ENCODE results near the gene KDM8. TPM values are rescaled to one million over a fixed set of nuclear protein-coding genes. Genes with fewer than 3 reads are reported as not detected.

KDM8 gene
- total RNA-seq, 1 experiment from 2014 or later, result 5.3 TPM

- H3K27ac ChIP-seq (ENCODE audit: low read depth, low read length), result no peak overlapping the region
- H3K79me2 ChIP-seq (ENCODE audit: insufficient read depth, low read length), result no peaks in the 10 kb centered on the region
- H3K9ac ChIP-seq (ENCODE audit: low read length), result no peak overlapping the region
- ATAC-seq (no peak), DNase-seq (ENCODE audit: low read depth, low spot score) (no peak)
- H3K9me3 ChIP-seq (ENCODE audit: control insufficient read depth in 1 of 2, insufficient read depth in 1 of 2, low read depth in 1 of 2, low read length in 2 of 2), result no peaks in the 10 kb centered on the region
- POLR2A ChIA-PET, result no interaction called here
- no peak overlapping the region for H3K4me2 ChIP-seq (ENCODE audit: low read length)
- peaks cover 8 to 14% of the 10 kb centered on the region in 2 experiments; a peak in 3 of 4 replicates for H3K4me1 ChIP-seq (ENCODE audit: control insufficient read depth in 1 of 2, insufficient read depth in 2 of 2, low read length in 2 of 2)
- CTCF ChIA-PET, result interaction anchor here (1.5 kb wide), 1 partner anchor 139 kb away, joined by 3 read pairs; no protein-coding TSS in a partner anchor
- no peaks in the 10 kb centered on the region for H3K9me2 ChIP-seq (ENCODE audit: insufficient read depth)
- TF ChIP-seq YY1 (IDR thresholded peaks at IDR 0.05; ENCODE audit: extremely low read depth, insufficient replicate concordance, low read depth, low read length) (no peak), SP1 (IDR thresholded peaks at IDR 0.05; ENCODE audit: low read depth) (no peak), EGR1 (IDR thresholded peaks at IDR 0.05; ENCODE audit: low read depth) (no peak), CBX3 (IDR thresholded peaks at IDR 0.05; ENCODE audit: low read depth) (no peak), SRF (IDR thresholded peaks at IDR 0.05; ENCODE audit: low read depth) (no peak), SIN3A (IDR thresholded peaks at IDR 0.05; ENCODE audit: low read depth) (no peak), EZH2phosphoT487 (IDR thresholded peaks at IDR 0.05; ENCODE audit: borderline replicate concordance) (no peak), RAD21 (IDR thresholded peaks at IDR 0.05; ENCODE audit: low read depth) (no peak), JUND (IDR thresholded peaks at IDR 0.05) (no peak), REST (IDR thresholded peaks at IDR 0.05; ENCODE audit: low read depth) (no peak), MAX (IDR thresholded peaks at IDR 0.05) (no peak), CTCF (IDR thresholded peaks at IDR 0.05 in 2 of 3, conservative IDR thresholded peaks at IDR 0.05 in 1 of 3; ENCODE audit: borderline replicate concordance in 1 of 3, insufficient read depth in 1 of 3, low read depth in 2 of 3, low read length in 2 of 3) (no peak), ELF1 (IDR thresholded peaks at IDR 0.05; ENCODE audit: borderline replicate concordance, low read depth) (no peak), CEBPB (IDR thresholded peaks at IDR 0.05; ENCODE audit: low read depth) (no peak), FOSL1 (IDR thresholded peaks at IDR 0.05; ENCODE audit: low read depth) (no peak), EZH2 (IDR thresholded peaks at IDR 0.05) (no peak), ZFX (IDR thresholded peaks at IDR 0.05) (no peak), ATF3 (IDR thresholded peaks at IDR 0.05) (no peak)
- intact Hi-C loops (cut with micrococcal nuclease), result no loop called here
- RAD21 ChIA-PET (ENCODE audit: low non-redundant PET in 1 of 2, low total read pairs in 2 of 2, uncharacterized antibody in 2 of 2, unreplicated experiment in 2 of 2), result no interaction called here
- H2AFZ ChIP-seq (ENCODE audit: low read depth, low read length, poor library complexity, severe bottlenecking), result no peak overlapping the region
- no peak overlapping the region for H3K4me3 ChIP-seq (replicated peaks in 1 of 2; ENCODE audit: low read depth in 1 of 2, low read length in 2 of 2)
- H3K27me3 ChIP-seq (ENCODE audit: insufficient read depth, low read length), result no peaks in the 10 kb centered on the region
- no peaks in the 10 kb centered on the region for H4K20me1 ChIP-seq (ENCODE audit: insufficient read depth)
- BruUV-seq (replicated peaks), result no TSS peak
- H3K36me3 ChIP-seq (ENCODE audit: control insufficient read depth in 1 of 2, insufficient read depth in 2 of 2, low read length in 2 of 2), result no peaks in the 10 kb centered on the region; a peak in 1 of 4 replicates
Observed at GRCh38 chr16:27226976-27227705, 23.8 kb downstream of the KDM8 start.

Data from HCT116 (cell line).